ENCODE measurements around the gene SV2C.

- TF ChIP-seq CTCF (IDR thresholded peaks at IDR 0.05) (no peak), POLR2A (IDR thresholded peaks at IDR 0.05) (no peak)
These were observed 289.3 kb downstream of the SV2C start for GRCh38 chr5:76372323-76373054.
